Panc1 (cell line): ENCODE results near the gene ARMC5. TPM values are rescaled to one million over a fixed set of nuclear protein-coding genes. Genes with fewer than 3 reads are reported as not detected.
A peak's percentile ranks its signal among the peaks of the same experiment; 100 is the strongest.

Experiments used
- ATAC-seq: fragments of 200-7000 bp; cut with Tn5 transposase; 2 replicates; pipeline ENCODE4 v1.9.1; 2020; ENCODE audit warnings: mild to moderate bottlenecking, moderate library complexity
- BruUV-seq: library from RNA; stranded (reverse); fragments of 400-500 nt; replicated peaks from 2 replicates; lab custom pipeline; 2021; lab: Mats Ljungman, UMichigan
- CTCF ChIA-PET: fragments of 300-600 bp; sonication (Branson Sonifier 250); formaldehyde crosslinking; loops from one replicate; lab custom pipeline; 2022; ENCODE audit warnings: antibody characterized with exemption; lab: Charles Lee
- POLR2A ChIA-PET: fragments of 300-600 bp; sonication (Branson Sonifier 250); formaldehyde crosslinking; loops from one replicate; lab custom pipeline; 2022; ENCODE audit warnings: antibody characterized with exemption; lab: Charles Lee
- DNase-seq: peaks from one replicate; pipeline ENCODE4 v3.0.0-alpha.2; 2010; ENCODE audit warnings: low read depth, low spot score
- H3K27ac ChIP-seq: 2 replicates; pipeline ENCODE4 v1.5.1; 2011; ENCODE audit warnings: mild to moderate bottlenecking, low read length, inconsistent platforms
- H3K27me3 ChIP-seq: fragments of 200-500 bp; sonication (Bioruptor generic); 2 replicates; pipeline ENCODE4 v1.6.0; 2014; ENCODE audit warnings: low read length, inconsistent platforms; ENCODE audit not compliant: control insufficient read depth, insufficient read depth
- H3K36me3 ChIP-seq: fragments of 200-500 bp; sonication (Bioruptor generic); 2 replicates; pipeline ENCODE4 v1.5.1; 2014; ENCODE audit warnings: inconsistent platforms, mild to moderate bottlenecking, low read length, moderate library complexity; ENCODE audit not compliant: control insufficient read depth, insufficient read depth
- H3K4me1 ChIP-seq: 2 replicates; pipeline ENCODE4 v1.5.1; 2011; ENCODE audit warnings: inconsistent platforms, mild to moderate bottlenecking, low read length, moderate library complexity; ENCODE audit not compliant: control insufficient read depth, insufficient read depth
- H3K4me3 ChIP-seq, 2 experiments: 2 replicates each; pipeline ENCODE4 v1.5.1; 2011 to 2012; ENCODE audit warnings: low read depth in 2 of 2, low read length in 2 of 2, mild to moderate bottlenecking in 2 of 2, inconsistent platforms in 1 of 2, moderate library complexity in 1 of 2
- H3K9me3 ChIP-seq: fragments of 200-500 bp; sonication (Bioruptor generic); 2 replicates; pipeline ENCODE4 v1.5.1; 2014; ENCODE audit warnings: low read depth, mild to moderate bottlenecking, inconsistent platforms, low read length, moderate library complexity; ENCODE audit not compliant: control insufficient read depth, insufficient read depth
- POLR2AphosphoS5 ChIP-seq: IDR thresholded peaks from 2 replicates; pipeline ENCODE4 v1.6.1; 2012; ENCODE audit warnings: mild to moderate bottlenecking, low read depth, low read length, moderate library complexity
- SIN3A ChIP-seq: IDR thresholded peaks from 2 replicates; pipeline ENCODE4 v1.6.1; 2012; ENCODE audit warnings: low read depth, mild to moderate bottlenecking, low read length, moderate library complexity, borderline replicate concordance; ENCODE audit not compliant: insufficient read depth
- TCF7L2 ChIP-seq: IDR thresholded peaks from 2 replicates; pipeline ENCODE4 v1.6.1; 2011; ENCODE audit warnings: mild to moderate bottlenecking, low read depth, low read length, inconsistent platforms
- in situ Hi-C: cut with HindIII; loops from 2 replicates; pipeline ENCODE4 v1.10.0; 2016; ENCODE audit warnings: low sequenced_read_pairs, low pct_unique_long_range_greater_than_20kb
- intact Hi-C: fragments of 100-400 bp; cut with micrococcal nuclease; formaldehyde crosslinking; loops from one replicate; pipeline ENCODE4 v1.10.0; 2022; ENCODE audit not compliant: unreplicated experiment
- total RNA-seq: library from RNA; stranded (reverse); gene quantifications from one replicate; pipeline ENCODE4 v1.2.1, GENCODE V29; 2021; ENCODE audit not compliant: unreplicated experiment
- TF ChIP-seq, protein P1 (sequence below): fragments of 450-650 bp; IDR thresholded peaks from 2 replicates; pipeline ENCODE4 v1.5.1; 2017; ENCODE audit warnings: mild to moderate bottlenecking
- TF ChIP-seq, protein P2 (sequence below), 2 experiments: IDR thresholded peaks; 2 replicates each; pipeline ENCODE4 v1.6.1; 2011 to 2012; ENCODE audit warnings: low read depth in 2 of 2, control low read depth in 1 of 2, low read length in 1 of 2, mild to moderate bottlenecking in 1 of 2, moderate library complexity in 1 of 2; ENCODE audit not compliant: insufficient read depth in 1 of 2

ARMC5 gene
- total RNA-seq, 1 experiment from 2014 or later, result 19.8 TPM

DNA sequence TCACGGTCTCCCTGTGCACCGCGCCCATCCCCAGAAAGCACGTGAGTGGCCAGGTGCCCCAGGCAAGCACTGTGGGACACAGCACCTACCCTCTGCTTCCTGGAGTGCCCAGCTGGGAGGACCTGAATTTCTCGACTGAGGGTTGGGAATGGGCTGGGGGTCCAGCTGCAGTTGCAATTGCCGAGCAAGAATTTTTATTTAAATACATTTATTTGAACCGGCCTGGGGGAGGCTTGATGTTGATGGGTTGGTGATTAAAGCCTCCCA, 29.9 kb downstream of the ARMC5 start:
- H3K27me3 ChIP-seq, result no peaks in the 10 kb centered on the region
- DNase-seq (no peak), ATAC-seq (no peak)
- POLR2A ChIA-PET, result no interaction called here
- TF ChIP-seq SIN3A (no peak), POLR2AphosphoS5 (no peak), TCF7L2 (no peak)
- TF ChIP-seq, protein P1, sequence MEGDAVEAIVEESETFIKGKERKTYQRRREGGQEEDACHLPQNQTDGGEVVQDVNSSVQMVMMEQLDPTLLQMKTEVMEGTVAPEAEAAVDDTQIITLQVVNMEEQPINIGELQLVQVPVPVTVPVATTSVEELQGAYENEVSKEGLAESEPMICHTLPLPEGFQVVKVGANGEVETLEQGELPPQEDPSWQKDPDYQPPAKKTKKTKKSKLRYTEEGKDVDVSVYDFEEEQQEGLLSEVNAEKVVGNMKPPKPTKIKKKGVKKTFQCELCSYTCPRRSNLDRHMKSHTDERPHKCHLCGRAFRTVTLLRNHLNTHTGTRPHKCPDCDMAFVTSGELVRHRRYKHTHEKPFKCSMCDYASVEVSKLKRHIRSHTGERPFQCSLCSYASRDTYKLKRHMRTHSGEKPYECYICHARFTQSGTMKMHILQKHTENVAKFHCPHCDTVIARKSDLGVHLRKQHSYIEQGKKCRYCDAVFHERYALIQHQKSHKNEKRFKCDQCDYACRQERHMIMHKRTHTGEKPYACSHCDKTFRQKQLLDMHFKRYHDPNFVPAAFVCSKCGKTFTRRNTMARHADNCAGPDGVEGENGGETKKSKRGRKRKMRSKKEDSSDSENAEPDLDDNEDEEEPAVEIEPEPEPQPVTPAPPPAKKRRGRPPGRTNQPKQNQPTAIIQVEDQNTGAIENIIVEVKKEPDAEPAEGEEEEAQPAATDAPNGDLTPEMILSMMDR, result no peak
- TF ChIP-seq, protein P2, sequence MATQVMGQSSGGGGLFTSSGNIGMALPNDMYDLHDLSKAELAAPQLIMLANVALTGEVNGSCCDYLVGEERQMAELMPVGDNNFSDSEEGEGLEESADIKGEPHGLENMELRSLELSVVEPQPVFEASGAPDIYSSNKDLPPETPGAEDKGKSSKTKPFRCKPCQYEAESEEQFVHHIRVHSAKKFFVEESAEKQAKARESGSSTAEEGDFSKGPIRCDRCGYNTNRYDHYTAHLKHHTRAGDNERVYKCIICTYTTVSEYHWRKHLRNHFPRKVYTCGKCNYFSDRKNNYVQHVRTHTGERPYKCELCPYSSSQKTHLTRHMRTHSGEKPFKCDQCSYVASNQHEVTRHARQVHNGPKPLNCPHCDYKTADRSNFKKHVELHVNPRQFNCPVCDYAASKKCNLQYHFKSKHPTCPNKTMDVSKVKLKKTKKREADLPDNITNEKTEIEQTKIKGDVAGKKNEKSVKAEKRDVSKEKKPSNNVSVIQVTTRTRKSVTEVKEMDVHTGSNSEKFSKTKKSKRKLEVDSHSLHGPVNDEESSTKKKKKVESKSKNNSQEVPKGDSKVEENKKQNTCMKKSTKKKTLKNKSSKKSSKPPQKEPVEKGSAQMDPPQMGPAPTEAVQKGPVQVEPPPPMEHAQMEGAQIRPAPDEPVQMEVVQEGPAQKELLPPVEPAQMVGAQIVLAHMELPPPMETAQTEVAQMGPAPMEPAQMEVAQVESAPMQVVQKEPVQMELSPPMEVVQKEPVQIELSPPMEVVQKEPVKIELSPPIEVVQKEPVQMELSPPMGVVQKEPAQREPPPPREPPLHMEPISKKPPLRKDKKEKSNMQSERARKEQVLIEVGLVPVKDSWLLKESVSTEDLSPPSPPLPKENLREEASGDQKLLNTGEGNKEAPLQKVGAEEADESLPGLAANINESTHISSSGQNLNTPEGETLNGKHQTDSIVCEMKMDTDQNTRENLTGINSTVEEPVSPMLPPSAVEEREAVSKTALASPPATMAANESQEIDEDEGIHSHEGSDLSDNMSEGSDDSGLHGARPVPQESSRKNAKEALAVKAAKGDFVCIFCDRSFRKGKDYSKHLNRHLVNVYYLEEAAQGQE (IDR thresholded peaks at IDR 0.05; ENCODE audit: insufficient read depth in 1 of 2, low read depth in 2 of 2, low read length in 1 of 2), result no peak
- in situ Hi-C loops, result no loop called here
- H3K9me3 ChIP-seq, result no peaks in the 10 kb centered on the region
- no TSS peak for BruUV-seq
- no peak overlapping the region for H3K4me3 ChIP-seq
- CTCF ChIA-PET, result no interaction called here
- intact Hi-C loops, result loop anchor here (10.0 kb wide), 1 partner anchor 186 kb away; no protein-coding TSS in a partner anchor
- no peaks in the 10 kb centered on the region for H3K4me1 ChIP-seq
- H3K27ac ChIP-seq, result no peak overlapping the region
- no peaks in the 10 kb centered on the region; the same call in 1 of the 2 replicates for H3K36me3 ChIP-seq

DNA sequence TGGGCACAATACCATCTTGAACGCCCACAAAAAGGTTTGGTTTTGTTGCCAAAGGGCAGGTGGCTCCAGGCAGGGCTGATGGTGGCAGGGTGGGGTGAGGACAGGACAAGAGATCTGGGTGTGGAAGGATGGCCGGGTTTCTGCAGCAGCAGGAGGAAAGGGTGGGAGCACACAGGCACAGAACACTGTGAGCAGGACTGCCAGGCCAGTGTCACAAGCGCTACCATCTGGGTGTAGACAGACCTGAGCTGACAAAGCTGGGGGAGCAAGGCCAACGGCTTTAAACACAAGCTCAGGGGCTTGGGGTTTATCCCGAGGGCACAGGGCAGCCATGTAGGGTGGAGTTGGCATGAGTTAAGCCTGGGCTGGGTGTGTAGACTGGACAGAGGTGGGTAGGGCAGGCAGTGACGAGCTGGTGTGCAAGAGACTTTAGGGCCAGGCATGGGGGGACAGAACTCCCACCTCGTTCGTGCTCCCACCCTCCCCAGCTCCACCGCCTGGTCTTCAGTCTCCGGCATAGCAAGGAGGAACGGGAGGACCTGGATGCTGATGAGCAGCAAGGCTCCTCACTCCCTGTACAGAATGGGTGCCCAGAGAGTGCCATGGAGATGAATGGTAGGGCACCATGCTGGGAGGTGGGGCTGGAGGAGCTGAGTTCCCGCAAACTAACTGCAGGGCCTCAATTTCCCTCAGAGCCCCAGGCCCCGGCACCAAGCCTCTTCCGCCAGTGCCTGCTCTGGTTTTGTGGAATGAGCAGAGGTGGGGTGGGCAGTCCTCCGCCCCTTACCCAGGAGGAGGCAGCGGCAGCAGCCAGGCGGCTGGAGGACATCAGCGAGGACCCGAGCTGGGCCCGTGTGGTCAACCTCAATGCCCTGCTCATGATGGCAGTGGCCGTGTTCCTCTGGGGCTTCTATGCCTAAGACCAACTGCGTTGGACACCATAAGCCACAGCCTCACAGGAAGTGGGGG, 30.6 kb downstream of the ARMC5 start:
- TF ChIP-seq, protein P1, result no peak
- no peak for TF ChIP-seq TCF7L2
- TF ChIP-seq POLR2AphosphoS5, result no peak
- TF ChIP-seq, protein P2 (IDR thresholded peaks at IDR 0.05; ENCODE audit: insufficient read depth in 1 of 2, low read depth in 2 of 2, low read length in 1 of 2), result no peak
- TF ChIP-seq SIN3A, result no peak
- intact Hi-C loops, result loop anchor here (10.0 kb wide), 1 partner anchor 185 kb away; no protein-coding TSS in a partner anchor
- Histone ChIP-seq H3K4me3 (no peak overlapping the region), H3K27me3 (no peaks in the 10 kb centered on the region), H3K36me3 (no peaks in the 10 kb centered on the region; the same call in 1 of the 2 replicates), H3K27ac (no peak overlapping the region), H3K9me3 (no peaks in the 10 kb centered on the region), H3K4me1 (no peaks in the 10 kb centered on the region)
- ChIA-PET CTCF (no interaction called here), POLR2A (no interaction called here)
- no peak for ATAC-seq
- in situ Hi-C loops, result no loop called here
- no peak for DNase-seq
- BruUV-seq, result TSS peak; percentile 24
